ENCODE data around the gene GCN1. TPM values are rescaled to one million over a fixed set of nuclear protein-coding genes. Genes with fewer than 3 reads are reported as not detected.

The GCN1 gene
- total and polyA plus RNA-seq, 2 of the 8 experiments (the other 6 are each of a cell fraction or from before 2014, with no cell fraction given): 61.4 to 133 TPM

- Histone ChIP-seq H3K9me3 (ENCODE audit: insufficient read depth in 2 of 2, low read depth in 1 of 2, low read length in 1 of 2) (no peaks in the 10 kb centered on the region), H2AK5ac (ENCODE audit: low read depth, low read length) (no peak overlapping the region), H4K8ac (ENCODE audit: extremely low read depth, insufficient read depth, low read length) (no peak overlapping the region), H3K4me3 (ENCODE audit: extremely low read depth in 1 of 4, insufficient read depth in 2 of 4, low read depth in 3 of 4, low read length in 4 of 4) (no peak overlapping the region), H3K27me3 (replicated peaks in 1 of 4; ENCODE audit: control insufficient read depth in 3 of 4, extremely low read depth in 1 of 4, insufficient read depth in 3 of 4, low read length in 3 of 4) (no peaks in the 10 kb centered on the region; a peak in 1 of 7 replicates), H3K9ac (replicated peaks in 1 of 4; ENCODE audit: extremely low read depth in 1 of 4, low read depth in 3 of 4, low read length in 3 of 4) (no peak overlapping the region), H3K4me1 (replicated peaks in 1 of 4; ENCODE audit: control insufficient read depth in 3 of 4, insufficient read depth in 4 of 4, low read length in 3 of 4) (peaks cover 0 to 2% (median under 1%) of the 10 kb centered on the region in 4 experiments; a peak in 1 of 7 replicates), H2BK5ac (ENCODE audit: low read depth, low read length) (no peak overlapping the region), H2BK20ac (ENCODE audit: low read length) (no peak overlapping the region), H3K56ac (replicated peaks; ENCODE audit: insufficient read length, low read depth, low read length) (no peak overlapping the region), H2BK12ac (ENCODE audit: low read depth, low read length) (no peak overlapping the region), H3K23me2 (ENCODE audit: low read depth, low read length) (no peaks in the 10 kb centered on the region), H3K23ac (ENCODE audit: insufficient read length) (no peak overlapping the region), H4K5ac (ENCODE audit: insufficient read length, low read depth, low read length) (no peak overlapping the region), H3K18ac (ENCODE audit: extremely low read depth, low read length) (no peak overlapping the region), H3K4ac (replicated peaks; ENCODE audit: insufficient read length, low read depth, low read length) (no peak overlapping the region), H4K91ac (replicated peaks; ENCODE audit: insufficient read length, low read length) (no peak overlapping the region), H3K14ac (ENCODE audit: insufficient read length) (no peak overlapping the region), H2AFZ (ENCODE audit: low read length) (no peak overlapping the region), H3K36me3 (ENCODE audit: control insufficient read depth in 2 of 4, insufficient read depth in 4 of 4, low read length in 3 of 4) (peaks cover 53 to 86% (median 75%) of the 10 kb centered on the region in 4 experiments), H4K20me1 (replicated peaks in 1 of 2; ENCODE audit: control insufficient read depth in 1 of 2, insufficient read depth in 2 of 2, low read length in 2 of 2) (peaks cover 2% of the 10 kb centered on the region in 2 experiments), H3K27ac (ENCODE audit: low read depth, low read length) (no peak overlapping the region), H2BK120ac (replicated peaks; ENCODE audit: low read depth, low read length) (no peak overlapping the region), H2BK15ac (ENCODE audit: low read length) (no peak overlapping the region), H3K4me2 (ENCODE audit: insufficient read depth in 1 of 2, low read depth in 2 of 2, low read length in 2 of 2) (no peak overlapping the region), H3K79me2 (ENCODE audit: control insufficient read depth in 1 of 2, insufficient read depth in 2 of 2, low read length in 2 of 2) (no peaks in the 10 kb centered on the region), H3K79me1 (ENCODE audit: low read depth, low read length) (no peaks in the 10 kb centered on the region; the same call in 1 of the 2 replicates)
- 96% methylated on average over 6 of the region's 6 CpGs; no CpG with 5 or more reads in 1 of the 2 experiments for WGBS, 2 experiments (ENCODE audit: extremely low coverage in 1 of 2, insufficient coverage in 1 of 2, insufficient read length in 1 of 2, insufficient replicate concordance in 2 of 2, low coverage in 1 of 2, low lambda C conversion rate in 2 of 2, missing lambda C conversion rate in 1 of 2)
- FAIRE-seq (no peak), DNase-seq (ENCODE audit: low read depth in 1 of 2, low spot score in 2 of 2) (no peak)
- ChIA-PET POLR2A (ENCODE audit: partially characterized antibody) (interaction anchor here (3.7 to 16.6 kb wide), 2 partner anchors 68 to 71 kb away, joined by 24 to 266 read pairs; partner anchors contain the start of genes GCN1 and RPLP0), CTCF (ENCODE audit: partially characterized antibody) (no interaction called here)
- TF ChIP-seq NRF1 (IDR thresholded peaks at IDR 0.05; ENCODE audit: low read depth, low read length) (no peak), JUND (IDR thresholded peaks at IDR 0.05; ENCODE audit: low read length) (no peak), SP1 (IDR thresholded peaks at IDR 0.05; ENCODE audit: low read depth, low read length) (no peak), MAFK (IDR thresholded peaks at IDR 0.05; ENCODE audit: low read depth, low read length) (no peak), E2F6 (IDR thresholded peaks at IDR 0.05) (no peak), TAF1 (IDR thresholded peaks at IDR 0.05; ENCODE audit: low read depth, low read length) (no peak), PHF8 (conservative IDR thresholded peaks at IDR 0.05; ENCODE audit: low read depth, low read length) (no peak), SP4 (IDR thresholded peaks at IDR 0.05; ENCODE audit: low read length) (no peak), TEAD4 (IDR thresholded peaks at IDR 0.05; ENCODE audit: low read depth, low read length) (no peak), ZNF274 (IDR thresholded peaks at IDR 0.05; ENCODE audit: borderline replicate concordance, extremely low read depth, low read length) (no peak)
Observed at GRCh38 chr12:120130011-120130410, 64.5 kb downstream of the GCN1 start.

Measured in H1 (cell line).